Measurements from ENCODE around the gene GPRC5C. TPM values are rescaled to one million over a fixed set of nuclear protein-coding genes. Genes with fewer than 3 reads are reported as not detected.
"Not testable (repeated sequence)": the region's sequence is repeated elsewhere in the genome, so short reads cannot be mapped to it uniquely, and the experiment has no call there.

The GPRC5C gene
- total RNA-seq, 2 donors from 2014 or later: 66.3 to 186 TPM

GRCh38 chr17:74396567-74396966, 35.3 kb upstream of the GPRC5C start:
- no peak overlapping the region for H3K4me3 ChIP-seq
- no peaks in the 10 kb centered on the region for H3K27me3 ChIP-seq (replicated peaks; ENCODE audit: insufficient read depth)
- no peaks in the 10 kb centered on the region for H3K9me3 ChIP-seq
- TF ChIP-seq CTCF (IDR thresholded peaks at IDR 0.05) (no peak), POLR2AphosphoS5 (IDR thresholded peaks at IDR 0.05) (no peak), POLR2A (IDR thresholded peaks at IDR 0.05) (no peak)
- H3K36me3 ChIP-seq: no peaks in the 10 kb centered on the region
- intact Hi-C loops (cut with DNase I): no loop called here
- H3K4me1 ChIP-seq (replicated peaks): no peaks in the 10 kb centered on the region
- no peak overlapping the region for H3K27ac ChIP-seq
- DNase-seq (ENCODE audit: low spot score): no peak
- WGBS: 92% methylated on average over 4 of the region's 4 CpGs

GRCh38 chr17:74402048-74402447, 29.8 kb upstream of the GPRC5C start:
- H3K27me3 ChIP-seq (replicated peaks; ENCODE audit: insufficient read depth): no peaks in the 10 kb centered on the region
- H3K36me3 ChIP-seq: no peaks in the 10 kb centered on the region
- H3K9me3 ChIP-seq: no peaks in the 10 kb centered on the region
- H3K27ac ChIP-seq: no peak overlapping the region
- no peaks in the 10 kb centered on the region for H3K4me1 ChIP-seq (replicated peaks)
- TF ChIP-seq POLR2AphosphoS5 (IDR thresholded peaks at IDR 0.05) (no peak), POLR2A (IDR thresholded peaks at IDR 0.05) (no peak), CTCF (IDR thresholded peaks at IDR 0.05) (no peak)
- DNase-seq (ENCODE audit: low spot score): no peak
- WGBS: 82% methylated on average over 7 of the region's 7 CpGs
- intact Hi-C loops (cut with DNase I): no loop called here
- no peak overlapping the region for H3K4me3 ChIP-seq

- 83% methylated on average over 12 of the region's 12 CpGs for WGBS
- no peaks in the 10 kb centered on the region for H3K9me3 ChIP-seq
- intact Hi-C loops (cut with DNase I): no loop called here
- H3K27me3 ChIP-seq (replicated peaks; ENCODE audit: insufficient read depth): no peaks in the 10 kb centered on the region
- H3K4me1 ChIP-seq (replicated peaks): no peaks in the 10 kb centered on the region
- no peak overlapping the region for H3K4me3 ChIP-seq
- DNase-seq (ENCODE audit: low spot score): no peak
- no peaks in the 10 kb centered on the region for H3K36me3 ChIP-seq
- H3K27ac ChIP-seq: no peak overlapping the region
- TF ChIP-seq CTCF (IDR thresholded peaks at IDR 0.05) (no peak), POLR2AphosphoS5 (IDR thresholded peaks at IDR 0.05) (no peak), POLR2A (IDR thresholded peaks at IDR 0.05) (no peak)
Measured at GRCh38 chr17:74403512-74404137, 28.3 kb upstream of the GPRC5C start.

DNA sequence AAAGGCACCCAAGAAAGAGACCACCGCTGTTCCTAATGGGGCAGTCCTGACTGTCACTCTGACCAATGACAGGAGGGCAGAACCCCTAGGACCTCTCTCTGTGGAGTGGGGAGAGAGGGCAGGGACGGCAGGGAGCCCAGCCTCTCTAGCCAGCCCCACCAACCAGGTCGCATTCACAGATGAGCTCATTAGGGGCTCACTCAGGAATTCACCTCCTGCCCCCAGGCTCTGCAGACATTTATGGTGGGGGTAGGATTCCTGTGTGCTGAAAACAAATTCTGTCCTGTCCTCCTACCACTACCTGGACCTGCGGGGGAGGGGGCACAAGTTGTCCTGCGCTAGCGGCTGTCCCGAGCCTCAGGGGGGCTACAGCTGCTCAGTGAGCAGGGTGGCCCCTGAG, 27.7 kb upstream of the GPRC5C start:
- H3K27ac ChIP-seq: no peak overlapping the region
- no peaks in the 10 kb centered on the region for H3K36me3 ChIP-seq
- no peaks in the 10 kb centered on the region for H3K27me3 ChIP-seq (replicated peaks; ENCODE audit: insufficient read depth)
- no peak for DNase-seq (ENCODE audit: low spot score)
- intact Hi-C loops (cut with DNase I): no loop called here
- no peak overlapping the region for H3K4me3 ChIP-seq
- H3K9me3 ChIP-seq: no peaks in the 10 kb centered on the region
- TF ChIP-seq CTCF (IDR thresholded peaks at IDR 0.05) (no peak), POLR2A (IDR thresholded peaks at IDR 0.05) (no peak), POLR2AphosphoS5 (IDR thresholded peaks at IDR 0.05) (no peak)
- no peaks in the 10 kb centered on the region for H3K4me1 ChIP-seq (replicated peaks)
- 35% methylated on average over 6 of the region's 7 CpGs for WGBS

DNA sequence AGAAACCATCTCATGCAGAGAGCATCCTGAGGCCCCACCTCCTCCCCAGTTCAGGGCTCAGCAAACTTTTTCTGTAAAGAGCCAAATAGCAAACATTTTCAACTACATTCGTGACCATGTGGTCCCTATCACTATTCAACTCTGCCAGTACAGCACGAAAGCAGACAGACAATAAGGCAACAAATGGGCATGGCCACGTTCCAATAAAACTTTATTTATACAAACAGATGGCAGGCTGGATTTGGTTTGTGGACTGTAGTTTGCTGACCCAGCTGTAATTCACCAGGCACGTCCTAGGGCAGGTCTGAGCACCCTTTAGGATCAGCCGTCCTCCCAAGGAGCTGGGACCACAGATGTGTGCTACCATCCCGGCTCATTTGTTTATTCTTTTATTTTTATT, 27.1 kb upstream of the GPRC5C start:
- intact Hi-C loops (cut with DNase I): no loop called here
- Histone ChIP-seq H3K36me3 (no peaks in the 10 kb centered on the region), H3K27me3 (replicated peaks; ENCODE audit: insufficient read depth) (no peaks in the 10 kb centered on the region), H3K9me3 (no peaks in the 10 kb centered on the region), H3K4me3 (no peak overlapping the region), H3K27ac (no peak overlapping the region), H3K4me1 (replicated peaks) (no peaks in the 10 kb centered on the region)
- TF ChIP-seq CTCF (IDR thresholded peaks at IDR 0.05) (no peak), POLR2AphosphoS5 (IDR thresholded peaks at IDR 0.05) (no peak), POLR2A (IDR thresholded peaks at IDR 0.05) (no peak)
- no peak for DNase-seq (ENCODE audit: low spot score)
- 77% methylated on average over 6 of the region's 6 CpGs for WGBS

GRCh38 chr17:74405311-74405710, 26.6 kb upstream of the GPRC5C start:
- H3K9me3 ChIP-seq; H3K4me1 ChIP-seq (replicated peaks); H3K27ac ChIP-seq; intact Hi-C loops (cut with DNase I); DNase-seq (ENCODE audit: low spot score); H3K4me3 ChIP-seq; H3K36me3 ChIP-seq; H3K27me3 ChIP-seq (replicated peaks; ENCODE audit: insufficient read depth): not testable (repeated sequence)
- 94% methylated on average over 5 of the region's 5 CpGs for WGBS
